Esophagus muscularis mucosa (tissue), 4 donors: Measurements from ENCODE around the gene NPEPPS.
"Not testable (repeated sequence)": the region's sequence is repeated elsewhere in the genome, so short reads cannot be mapped to it uniquely, and the experiment has no call there.

Experiments
- EP300 ChIP-seq: sonication (generic); formaldehyde crosslinking; IDR thresholded peaks from one replicate; pipeline ENCODE4 v1.6.1; 2017; ENCODE audit warnings: antibody characterized with exemption
- POLR2A ChIP-seq: fragments of 450-650 bp; IDR thresholded peaks from one replicate; pipeline ENCODE4 v1.6.1; 2017; ENCODE audit warnings: antibody characterized with exemption, moderate library complexity, mild to moderate bottlenecking, low read depth
- POLR2AphosphoS5 ChIP-seq, 2 donors: sonication (generic); formaldehyde crosslinking; IDR thresholded peaks; one replicate each; pipeline ENCODE4 v1.6.1; 2017; ENCODE audit warnings: antibody characterized with exemption in 2 of 2
- TF ChIP-seq, protein P1 (sequence below), 3 experiments: fragments of 200-600 bp in 2 of 3; fragments of 450-650 bp in 1 of 3; sonication (generic) in 2 of 3; IDR thresholded peaks; one replicate each; pipeline ENCODE4 v1.5.1; 2017 to 2019; ENCODE audit warnings: antibody characterized with exemption in 3 of 3, mild to moderate bottlenecking in 2 of 3, moderate library complexity in 1 of 3

DNA sequence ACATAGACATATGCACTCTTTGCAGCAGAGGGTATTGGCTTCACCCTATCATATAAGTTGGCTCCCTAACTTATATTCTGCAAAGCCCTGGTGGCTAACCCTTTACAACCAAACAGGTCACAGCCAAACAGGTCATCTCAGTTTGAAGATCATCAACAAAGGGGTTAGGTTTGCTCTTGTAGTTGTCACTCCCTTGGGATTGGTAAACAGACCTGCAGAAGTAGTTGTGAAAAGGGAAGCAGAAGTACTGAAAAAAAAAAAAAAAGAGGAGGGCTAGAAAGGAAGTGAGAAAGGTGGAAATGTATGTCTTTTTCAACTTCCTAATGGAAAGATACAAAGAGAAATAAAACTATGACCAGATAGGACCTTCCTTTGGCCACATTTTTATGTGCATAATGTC lies 8.6 kb upstream of the NPEPPS start:
- TF ChIP-seq, protein P1, sequence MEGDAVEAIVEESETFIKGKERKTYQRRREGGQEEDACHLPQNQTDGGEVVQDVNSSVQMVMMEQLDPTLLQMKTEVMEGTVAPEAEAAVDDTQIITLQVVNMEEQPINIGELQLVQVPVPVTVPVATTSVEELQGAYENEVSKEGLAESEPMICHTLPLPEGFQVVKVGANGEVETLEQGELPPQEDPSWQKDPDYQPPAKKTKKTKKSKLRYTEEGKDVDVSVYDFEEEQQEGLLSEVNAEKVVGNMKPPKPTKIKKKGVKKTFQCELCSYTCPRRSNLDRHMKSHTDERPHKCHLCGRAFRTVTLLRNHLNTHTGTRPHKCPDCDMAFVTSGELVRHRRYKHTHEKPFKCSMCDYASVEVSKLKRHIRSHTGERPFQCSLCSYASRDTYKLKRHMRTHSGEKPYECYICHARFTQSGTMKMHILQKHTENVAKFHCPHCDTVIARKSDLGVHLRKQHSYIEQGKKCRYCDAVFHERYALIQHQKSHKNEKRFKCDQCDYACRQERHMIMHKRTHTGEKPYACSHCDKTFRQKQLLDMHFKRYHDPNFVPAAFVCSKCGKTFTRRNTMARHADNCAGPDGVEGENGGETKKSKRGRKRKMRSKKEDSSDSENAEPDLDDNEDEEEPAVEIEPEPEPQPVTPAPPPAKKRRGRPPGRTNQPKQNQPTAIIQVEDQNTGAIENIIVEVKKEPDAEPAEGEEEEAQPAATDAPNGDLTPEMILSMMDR (IDR thresholded peaks at IDR 0.05) = not testable (repeated sequence)
- not testable (repeated sequence) for TF ChIP-seq EP300; POLR2A; POLR2AphosphoS5 (IDR thresholded peaks at IDR 0.05)
